Hepatocyte (in vitro differentiated cells): ENCODE data around the gene SPO11. TPM values are rescaled to one million over a fixed set of nuclear protein-coding genes. Genes with fewer than 3 reads are reported as not detected.
A peak's percentile ranks its signal among the peaks of the same experiment; 100 is the strongest.

Source experiments
- DNase-seq: peaks from one replicate; pipeline ENCODE4 v3.0.0-alpha.2; 2016; ENCODE audit warnings: low spot score
- H2AFZ ChIP-seq: fragments of 200-600 bp; sonication (generic); 2 replicates; pipeline ENCODE4 v1.6.0; 2016; ENCODE audit warnings: antibody characterized with exemption, mild to moderate bottlenecking
- H3K27ac ChIP-seq: fragments of 200-600 bp; sonication (generic); 2 replicates; pipeline ENCODE4 v1.5.1; 2016; ENCODE audit warnings: mild to moderate bottlenecking
- H3K27me3 ChIP-seq: fragments of 200-600 bp; sonication (generic); 2 replicates; pipeline ENCODE4 v1.6.1; 2016
- H3K36me3 ChIP-seq: fragments of 200-600 bp; sonication (generic); replicated peaks from 2 replicates; pipeline ENCODE4 v1.5.1; 2016; ENCODE audit warnings: low read depth; ENCODE audit not compliant: insufficient read depth
- H3K4me1 ChIP-seq: fragments of 200-600 bp; sonication (generic); 2 replicates; pipeline ENCODE4 v1.5.1; 2016; ENCODE audit warnings: mild to moderate bottlenecking, moderate library complexity; ENCODE audit not compliant: insufficient read depth
- H3K4me2 ChIP-seq: fragments of 200-600 bp; sonication (generic); 2 replicates; pipeline ENCODE4 v1.6.0; 2016
- H3K4me3 ChIP-seq: fragments of 200-600 bp; sonication (generic); 2 replicates; pipeline ENCODE4 v1.5.1; 2016; ENCODE audit warnings: mild to moderate bottlenecking
- H3K79me2 ChIP-seq: fragments of 200-600 bp; sonication (generic); 2 replicates; pipeline ENCODE4 v1.6.0; 2017; ENCODE audit warnings: mild to moderate bottlenecking
- H3K9me2 ChIP-seq: fragments of 200-600 bp; sonication (generic); replicated peaks from 2 replicates; pipeline ENCODE4 v1.6.0; 2017; ENCODE audit warnings: mild to moderate bottlenecking; ENCODE audit not compliant: insufficient read depth
- H3K9me3 ChIP-seq: fragments of 200-600 bp; sonication (generic); 2 replicates; pipeline ENCODE4 v1.5.1; 2016; ENCODE audit warnings: low read depth, mild to moderate bottlenecking
- H4K20me1 ChIP-seq: fragments of 200-600 bp; sonication (generic); 2 replicates; pipeline ENCODE4 v1.6.0; 2016; ENCODE audit warnings: mild to moderate bottlenecking; ENCODE audit not compliant: insufficient read depth, poor library complexity, severe bottlenecking
- EZH2 ChIP-seq: fragments of 200-600 bp; sonication (generic); IDR thresholded peaks from 2 replicates; pipeline ENCODE4 v1.6.1; 2016; ENCODE audit warnings: antibody characterized with exemption, mild to moderate bottlenecking, borderline replicate concordance
- EZH2phosphoT487 ChIP-seq: fragments of 200-600 bp; sonication (generic); IDR thresholded peaks from one replicate; pipeline ENCODE4 v1.6.1; 2018; ENCODE audit warnings: antibody characterized with exemption, mild to moderate bottlenecking, low read depth, moderate library complexity; ENCODE audit not compliant: unreplicated experiment, severe bottlenecking
- WGBS: methylation state at CpG from one replicate; pipeline ENCODE4 v1.1.6; 2016; ENCODE audit warnings: low lambda C conversion rate; ENCODE audit errors: missing lambda C conversion rate; 5-methylcytosine and 5-hydroxymethylcytosine counted together
- polyA plus RNA-seq: library from polyadenylated mRNA; unstranded; fragments of >200 nt; fragmentation: Nextera tagmentation; extraction: Ambion mirVana; gene quantifications from 2 replicates; pipeline ENCODE4 v1.2.1, GENCODE V29; 2016
- total RNA-seq: library from RNA; depleted of rRNA; stranded (reverse); fragments of >200 nt; gene quantifications from 2 replicates; pipeline ENCODE4 v1.2.3, GENCODE V29; 2014
- TF ChIP-seq, protein P1 (sequence below): fragments of 200-600 bp; sonication (generic); IDR thresholded peaks from 2 replicates; pipeline ENCODE4 v1.5.1; 2016; ENCODE audit warnings: antibody characterized with exemption, mild to moderate bottlenecking; ENCODE audit not compliant: poor library complexity

SPO11 gene
- total and polyA plus RNA-seq, 2 experiments from 2014 or later, result not detected

DNA sequence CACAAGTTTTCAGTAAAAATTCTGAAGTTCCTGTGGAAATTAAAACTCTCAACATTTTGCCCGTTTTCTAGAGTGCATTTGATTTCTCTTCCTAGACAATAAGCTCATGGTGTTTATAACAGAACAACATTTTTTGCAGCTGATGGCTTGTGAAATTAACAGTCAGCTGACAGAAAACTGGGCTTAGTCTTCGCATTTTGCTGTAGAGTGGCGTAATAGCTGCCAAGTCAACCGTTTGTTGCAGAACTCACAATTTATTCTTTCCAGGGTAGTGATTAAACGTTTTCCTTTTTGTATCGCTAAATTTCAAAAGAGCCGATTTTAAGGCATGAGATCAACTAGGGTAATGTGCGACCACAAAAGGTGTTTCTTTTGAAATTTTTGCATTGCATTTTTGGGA is 1.4 kb downstream of the SPO11 start:
- TF ChIP-seq, protein P1, sequence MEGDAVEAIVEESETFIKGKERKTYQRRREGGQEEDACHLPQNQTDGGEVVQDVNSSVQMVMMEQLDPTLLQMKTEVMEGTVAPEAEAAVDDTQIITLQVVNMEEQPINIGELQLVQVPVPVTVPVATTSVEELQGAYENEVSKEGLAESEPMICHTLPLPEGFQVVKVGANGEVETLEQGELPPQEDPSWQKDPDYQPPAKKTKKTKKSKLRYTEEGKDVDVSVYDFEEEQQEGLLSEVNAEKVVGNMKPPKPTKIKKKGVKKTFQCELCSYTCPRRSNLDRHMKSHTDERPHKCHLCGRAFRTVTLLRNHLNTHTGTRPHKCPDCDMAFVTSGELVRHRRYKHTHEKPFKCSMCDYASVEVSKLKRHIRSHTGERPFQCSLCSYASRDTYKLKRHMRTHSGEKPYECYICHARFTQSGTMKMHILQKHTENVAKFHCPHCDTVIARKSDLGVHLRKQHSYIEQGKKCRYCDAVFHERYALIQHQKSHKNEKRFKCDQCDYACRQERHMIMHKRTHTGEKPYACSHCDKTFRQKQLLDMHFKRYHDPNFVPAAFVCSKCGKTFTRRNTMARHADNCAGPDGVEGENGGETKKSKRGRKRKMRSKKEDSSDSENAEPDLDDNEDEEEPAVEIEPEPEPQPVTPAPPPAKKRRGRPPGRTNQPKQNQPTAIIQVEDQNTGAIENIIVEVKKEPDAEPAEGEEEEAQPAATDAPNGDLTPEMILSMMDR, result no peak
- TF ChIP-seq EZH2phosphoT487 (no peak), EZH2 (no peak)
- Histone ChIP-seq H3K4me3 (no peak overlapping the region), H3K4me2 (no peak overlapping the region), H3K36me3 (no peaks in the 10 kb centered on the region), H3K4me1 (no peaks in the 10 kb centered on the region), H2AFZ (no peak overlapping the region), H3K27me3 (peaks cover 7% of the 10 kb centered on the region), H3K79me2 (no peaks in the 10 kb centered on the region), H3K27ac (no peak overlapping the region), H3K9me2 (no peaks in the 10 kb centered on the region), H3K9me3 (no peaks in the 10 kb centered on the region), H4K20me1 (no peaks in the 10 kb centered on the region)
- 80% methylated on average over 8 of the region's 8 CpGs for WGBS
- no peak for DNase-seq

DNA sequence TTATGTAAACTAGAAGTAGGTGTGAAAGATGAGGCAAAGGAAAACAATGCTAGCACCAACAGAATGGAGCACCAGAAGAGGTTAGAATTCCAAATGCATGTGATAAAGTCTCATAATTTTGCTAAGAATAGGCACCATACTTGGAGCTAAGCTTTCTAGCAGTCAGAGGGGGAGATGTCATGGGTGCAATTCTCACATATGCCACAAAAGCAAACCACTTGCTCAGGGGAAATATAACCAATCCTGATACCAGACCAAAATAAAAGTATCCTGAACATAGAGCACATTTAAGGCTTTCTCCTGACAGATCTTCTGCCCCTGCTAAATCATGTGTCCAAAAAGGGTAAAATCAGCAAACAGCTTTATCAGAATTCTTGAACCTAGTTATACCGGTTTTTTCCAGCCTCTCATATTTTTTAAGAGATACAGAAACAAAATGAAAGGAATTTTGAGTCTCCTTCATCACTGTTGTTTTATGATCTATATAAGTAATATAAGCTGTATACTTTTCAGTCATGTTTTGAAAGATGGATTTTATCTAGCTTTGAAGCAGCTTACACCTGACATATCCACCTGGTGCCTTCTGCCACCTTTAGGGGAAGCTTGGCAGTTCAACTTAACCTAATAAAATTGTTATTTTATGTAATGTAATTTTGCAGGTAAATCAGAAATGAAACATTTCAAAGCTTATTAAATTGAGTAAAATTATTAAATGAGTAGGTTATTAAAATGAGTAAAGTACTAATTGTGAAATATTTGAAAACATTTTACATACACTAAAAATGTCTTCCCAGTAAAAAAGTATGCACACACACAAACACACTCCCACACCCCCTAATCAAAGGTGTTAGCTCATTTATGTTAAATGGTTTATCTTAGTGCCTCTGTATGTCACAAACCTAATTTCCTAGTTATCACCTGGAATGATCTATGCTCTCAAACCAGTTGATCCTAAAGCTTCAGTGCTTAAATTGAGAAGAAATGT is 2.8 kb downstream of the SPO11 start:
- H3K27ac ChIP-seq, result no peak overlapping the region
- no peaks in the 10 kb centered on the region for H3K79me2 ChIP-seq
- no peaks in the 10 kb centered on the region for H3K4me1 ChIP-seq
- no peak overlapping the region for H2AFZ ChIP-seq
- H3K4me2 ChIP-seq, result no peak overlapping the region
- no peaks in the 10 kb centered on the region for H3K9me2 ChIP-seq
- TF ChIP-seq, protein P1, result peak; percentile 55
- no peak for TF ChIP-seq EZH2phosphoT487
- H4K20me1 ChIP-seq, result no peaks in the 10 kb centered on the region
- no peaks in the 10 kb centered on the region for H3K9me3 ChIP-seq
- H3K4me3 ChIP-seq, result no peak overlapping the region
- WGBS, result 58% methylated on average over 1 of the region's 1 CpG
- no peaks in the 10 kb centered on the region for H3K36me3 ChIP-seq
- peak; percentile 43 for DNase-seq
- H3K27me3 ChIP-seq, result peaks cover 7% of the 10 kb centered on the region

DNA sequence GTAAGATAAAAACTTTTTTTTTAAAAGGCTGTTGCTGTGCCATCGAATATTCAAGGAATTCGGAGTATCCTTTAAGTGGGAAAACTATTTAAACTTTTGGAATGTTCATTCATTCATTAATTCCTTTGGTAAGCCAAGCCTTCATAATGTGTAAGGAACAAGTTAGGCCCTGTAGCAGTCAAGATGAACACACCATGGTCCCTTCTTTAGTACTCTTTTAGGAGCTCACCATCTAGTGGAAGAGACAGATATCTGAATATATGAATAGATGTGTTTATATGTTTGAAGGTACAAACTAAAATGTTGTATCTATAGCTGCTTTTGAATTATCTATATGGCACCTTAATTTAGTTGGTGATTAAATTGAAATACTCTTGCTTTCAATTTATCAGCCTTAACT is 5.8 kb downstream of the SPO11 start:
- Histone ChIP-seq H4K20me1 (no peaks in the 10 kb centered on the region), H3K4me2 (no peak overlapping the region), H3K27me3 (peaks cover 7% of the 10 kb centered on the region), H3K9me2 (no peaks in the 10 kb centered on the region), H3K4me1 (no peaks in the 10 kb centered on the region), H2AFZ (no peak overlapping the region), H3K27ac (no peak overlapping the region), H3K36me3 (no peaks in the 10 kb centered on the region), H3K4me3 (no peak overlapping the region), H3K79me2 (no peaks in the 10 kb centered on the region), H3K9me3 (no peaks in the 10 kb centered on the region)
- WGBS, result 83% methylated on average over 2 of the region's 2 CpGs
- DNase-seq, result no peak
- TF ChIP-seq, protein P1, result peak; percentile 55
- TF ChIP-seq EZH2phosphoT487, result no peak
